GM12878 (cell line): ENCODE measurements around the gene PGK2. TPM values are rescaled to one million over a fixed set of nuclear protein-coding genes. Genes with fewer than 3 reads are reported as not detected.

Source experiments
- ATAC-seq: fragments of 200-7000 bp; cut with Tn5 transposase; 3 replicates; pipeline ENCODE4 v1.9.1; 2020; ENCODE audit warnings: mild to moderate bottlenecking, moderate library complexity
- BruUV-seq: library from RNA; stranded (reverse); fragments of 400-500 nt; replicated peaks from 2 replicates; lab custom pipeline; 2021; lab: Mats Ljungman, UMichigan
- CTCF ChIA-PET: fragments of 300-600 bp; sonication (Branson Sonifier 250); formaldehyde crosslinking; extraction: SDS; loops from one replicate; lab custom pipeline; 2021; ENCODE audit warnings: inconsistent platforms; lab: Yijun Ruan, JAX
- POLR2A ChIA-PET: fragments of 350-600 bp; formaldehyde crosslinking; extraction: SDS; loops from one replicate; lab custom pipeline; 2021; ENCODE audit warnings: inconsistent platforms; lab: Charles Lee
- RAD21 ChIA-PET: fragments of 300-600 bp; sonication (Branson Sonifier 250); formaldehyde crosslinking; loops from one replicate; lab custom pipeline; 2023; ENCODE audit warnings: antibody characterized with exemption; ENCODE audit not compliant: unreplicated experiment; lab: Charles Lee
- SMC1A ChIA-PET: fragments of 300-600 bp; sonication (Branson Sonifier 250); formaldehyde crosslinking; loops from one replicate; lab custom pipeline; 2023; ENCODE audit not compliant: unreplicated experiment, uncharacterized antibody; lab: Charles Lee
- DNase-seq: peaks from one replicate; pipeline ENCODE4 v3.0.0-alpha.2; 2011; ENCODE audit warnings: low read depth, low spot score
- FAIRE-seq: peaks from 3 replicates; lab custom pipeline; 2011; peaks lifted over from hg19 to GRCh38; lab: Jason Lieb, UNC
- H2AFZ ChIP-seq: 2 replicates; pipeline ENCODE4 v1.6.0; 2011; ENCODE audit warnings: low read depth, low read length, control low read depth; ENCODE audit not compliant: control insufficient read depth
- H3K27ac ChIP-seq: 2 replicates; pipeline ENCODE4 v1.5.1; 2011; ENCODE audit warnings: control low read depth; ENCODE audit not compliant: control insufficient read depth, insufficient read depth
- H3K27me3 ChIP-seq, 2 experiments: replicated peaks in 1 of 2; 2 replicates each; pipeline versions ENCODE4 v1.6.0 to v1.6.1; 2011; ENCODE audit warnings: low read length in 1 of 2; ENCODE audit not compliant: control insufficient read depth in 2 of 2, insufficient read depth in 2 of 2
- H3K36me3 ChIP-seq, 2 experiments: 2 replicates each; pipeline ENCODE4 v1.5.1; 2011; ENCODE audit warnings: low read length in 1 of 2; ENCODE audit not compliant: control insufficient read depth in 2 of 2, insufficient read depth in 2 of 2
- H3K4me1 ChIP-seq: 2 replicates; pipeline ENCODE4 v1.6.1; 2011; ENCODE audit warnings: mild to moderate bottlenecking, low read length, moderate library complexity, mixed read lengths; ENCODE audit not compliant: control insufficient read depth, insufficient read depth
- H3K4me2 ChIP-seq: 2 replicates; pipeline ENCODE4 v1.6.0; 2011; ENCODE audit warnings: control low read depth; ENCODE audit not compliant: control insufficient read depth, insufficient read depth
- H3K4me3 ChIP-seq: fragments of 200-600 bp; sonication (generic); 2 replicates; pipeline ENCODE4 v1.5.1; 2016
- H3K79me2 ChIP-seq: 2 replicates; pipeline ENCODE4 v1.6.0; 2011; ENCODE audit warnings: low read length; ENCODE audit not compliant: control insufficient read depth, insufficient read depth
- H3K9ac ChIP-seq: 2 replicates; pipeline ENCODE4 v1.8.0; 2011; ENCODE audit warnings: low read length, control low read depth, mixed read lengths; ENCODE audit not compliant: control insufficient read depth, insufficient read depth
- H3K9me3 ChIP-seq: replicated peaks from 3 replicates; pipeline ENCODE4 v1.5.1; 2011; ENCODE audit warnings: mild to moderate bottlenecking, low read length; ENCODE audit not compliant: control insufficient read depth, insufficient read depth
- H4K20me1 ChIP-seq: 2 replicates; pipeline ENCODE4 v1.6.0; 2011; ENCODE audit not compliant: control insufficient read depth, insufficient read depth
- GATAD2B ChIP-seq: fragments of 450-650 bp; conservative IDR thresholded peaks from 2 replicates; pipeline ENCODE4 v1.6.1; 2017; ENCODE audit warnings: low read depth, mild to moderate bottlenecking, moderate library complexity
- POLR2AphosphoS2 ChIP-seq: IDR thresholded peaks from 2 replicates; pipeline ENCODE4 v1.6.1; 2011; ENCODE audit warnings: low read depth, mild to moderate bottlenecking, low read length, improper control_type of control experiment, moderate library complexity
- SMAD5 ChIP-seq: IDR thresholded peaks from 2 replicates; pipeline ENCODE4 v1.6.1; 2016; ENCODE audit warnings: antibody characterized with exemption, low read depth
- WGBS: methylation state at CpG from one replicate; pipeline ENCODE4 v1.1.6; 2016; ENCODE audit warnings: low lambda C conversion rate; ENCODE audit not compliant: insufficient replicate concordance, insufficient coverage; ENCODE audit errors: missing lambda C conversion rate; 5-methylcytosine and 5-hydroxymethylcytosine counted together
- in situ Hi-C: fragments of 300-500 bp; cut with MboI; formaldehyde crosslinking; loops from 9 replicates; pipeline ENCODE4 v1.14.3; 2018; ENCODE audit warnings: mixed read lengths
- intact Hi-C: fragments of 100-400 bp; cut with micrococcal nuclease; formaldehyde crosslinking; loops from one replicate; pipeline ENCODE4 v1.14.2; 2022; ENCODE audit not compliant: unreplicated experiment
- polyA plus RNA-seq, 11 experiments: library from polyadenylated mRNA; depleted of rRNA in 4 of 11; unstranded in 6 of 11; stranded (reverse) in 5 of 11; fragments of >200 nt; fragmentation: Nextera tagmentation in 4 of 11; fragmentation: Illumina TruSeq in 1 of 11; extraction: Ambion mirVana in 4 of 11; extraction: Trizol in 1 of 11; gene quantifications; 1 replicate in 1 of 11; 2 replicates in 10 of 11; pipeline versions ENCODE4 v1.2.1 to v1.2.3, GENCODE V29; 2011 to 2016; ENCODE audit warnings: inconsistent platforms in 2 of 11, missing spikeins in 2 of 11, low read depth in 1 of 11
- total RNA-seq, 4 experiments: library from RNA; depleted of rRNA in 3 of 4; stranded (reverse); fragments of >200 nt in 3 of 4; fragmentation: Illumina TruSeq in 1 of 4; extraction: Trizol in 1 of 4; gene quantifications; 2 replicates each; pipeline versions ENCODE4 v1.2.1 to v1.2.3, GENCODE V29; 2013 to 2021

Gene PGK2
- total and polyA plus RNA-seq, 10 of the 15 experiments (the other 5 are each of a cell fraction or from before 2014, with no cell fraction given), result not detected

DNA sequence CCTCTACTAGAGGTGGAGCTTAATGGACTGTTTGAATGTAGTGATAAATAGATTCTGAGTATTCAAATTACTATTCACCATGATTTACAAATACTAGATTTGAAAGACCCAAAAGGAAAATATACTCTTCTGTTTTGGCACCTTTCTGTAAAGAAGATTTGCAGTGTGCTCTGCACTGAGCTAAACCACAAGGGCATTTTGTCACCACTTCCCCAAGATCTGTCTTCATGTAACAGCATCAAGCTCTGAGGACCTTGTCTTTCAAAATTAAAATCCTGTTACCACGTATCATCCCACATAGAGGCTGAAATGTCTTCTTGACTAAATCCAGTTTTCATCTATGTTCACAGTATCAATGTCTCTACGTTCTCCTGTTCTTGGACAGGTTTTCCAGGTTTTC is 3.3 kb upstream of the PGK2 start:
- ATAC-seq, result no peak
- intact Hi-C loops, result no loop called here
- DNase-seq, result no peak
- in situ Hi-C loops, result no loop called here
- no peaks in the 10 kb centered on the region for H3K36me3 ChIP-seq
- ChIA-PET SMC1A (interaction anchor here (0.6 to 1.1 kb wide), 2 partner anchors 126 to 1535 kb away, joined by 3 read pairs; no protein-coding TSS in a partner anchor), RAD21 (no interaction called here), POLR2A (no interaction called here), CTCF (no interaction called here)
- H3K27me3 ChIP-seq, result no peaks in the 10 kb centered on the region
- H3K79me2 ChIP-seq, result no peaks in the 10 kb centered on the region
- no peak overlapping the region for H3K4me2 ChIP-seq
- no peak overlapping the region for H3K9ac ChIP-seq
- no peak for FAIRE-seq
- H4K20me1 ChIP-seq, result no peaks in the 10 kb centered on the region
- no peak overlapping the region for H3K4me3 ChIP-seq
- no peaks in the 10 kb centered on the region for H3K4me1 ChIP-seq
- no TSS peak for BruUV-seq
- H2AFZ ChIP-seq, result no peak overlapping the region
- H3K9me3 ChIP-seq, result no peaks in the 10 kb centered on the region
- WGBS, result 0% methylated on average over 2 of the region's 2 CpGs
- H3K27ac ChIP-seq, result no peak overlapping the region
- no peak for TF ChIP-seq SMAD5

DNA sequence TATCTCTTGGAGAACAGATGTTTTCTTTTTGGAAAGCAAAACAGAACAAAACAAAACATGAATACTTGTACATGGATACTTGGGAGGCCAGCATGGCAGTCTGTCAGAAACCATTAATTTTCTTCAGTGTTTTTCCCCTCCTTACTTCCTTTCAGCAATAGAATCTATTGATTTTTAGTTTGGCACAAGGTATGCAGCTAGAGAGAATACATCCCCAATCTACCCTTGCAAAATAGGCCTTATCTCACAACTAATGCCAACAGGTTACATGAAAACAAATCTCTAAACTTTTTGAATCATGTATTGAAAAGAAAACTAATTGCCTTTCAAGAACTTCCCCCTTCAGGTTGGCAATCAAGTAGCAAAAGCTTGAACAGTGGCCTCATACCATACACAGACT is 2.8 kb downstream of the PGK2 start:
- FAIRE-seq, result no peak
- in situ Hi-C loops (no loop called here), intact Hi-C loops (no loop called here)
- Histone ChIP-seq H3K27me3 (no peaks in the 10 kb centered on the region), H3K27ac (no peak overlapping the region), H3K4me3 (no peak overlapping the region), H4K20me1 (no peaks in the 10 kb centered on the region), H3K9me3 (no peaks in the 10 kb centered on the region), H3K9ac (no peak overlapping the region), H2AFZ (no peak overlapping the region), H3K4me2 (no peak overlapping the region), H3K79me2 (no peaks in the 10 kb centered on the region), H3K36me3 (no peaks in the 10 kb centered on the region), H3K4me1 (no peaks in the 10 kb centered on the region)
- ChIA-PET POLR2A (no interaction called here), SMC1A (no interaction called here), RAD21 (no interaction called here), CTCF (interaction anchor here (1.3 kb wide), 1 partner anchor 20 kb away, joined by 3 read pairs; no protein-coding TSS in a partner anchor)
- no peak for DNase-seq
- TF ChIP-seq GATAD2B, result no peak
- no peak for TF ChIP-seq POLR2AphosphoS2
- no TSS peak for BruUV-seq
- ATAC-seq, result no peak
